GM18505 (cell line): ENCODE results near the gene BDH2.
A peak's percentile ranks its signal among the peaks of the same experiment; 100 is the strongest.

Experiments
- ATAC-seq: cut with Tn5 transposase; IDR thresholded peaks from one replicate; pipeline ENCODE4 v1.9.1; 2021; ENCODE audit not compliant: unreplicated experiment
- POLR2A ChIP-seq: IDR thresholded peaks from 4 replicates; pipeline ENCODE4 v1.6.1; 2011; ENCODE audit warnings: borderline replicate concordance; ENCODE audit not compliant: insufficient read depth, insufficient read length; ENCODE audit errors: extremely low read depth

BDH2 gene

GRCh38 chr4:103099691-103100392 is at the start of gene BDH2:
Gene BDH2, minus strand, starts transcription at chr4:103099834. Its CDS starts 3,580 bp downstream, at chr4:103096254.
- peak; percentile 94 for ATAC-seq
- TF ChIP-seq POLR2A, result no peak

DNA sequence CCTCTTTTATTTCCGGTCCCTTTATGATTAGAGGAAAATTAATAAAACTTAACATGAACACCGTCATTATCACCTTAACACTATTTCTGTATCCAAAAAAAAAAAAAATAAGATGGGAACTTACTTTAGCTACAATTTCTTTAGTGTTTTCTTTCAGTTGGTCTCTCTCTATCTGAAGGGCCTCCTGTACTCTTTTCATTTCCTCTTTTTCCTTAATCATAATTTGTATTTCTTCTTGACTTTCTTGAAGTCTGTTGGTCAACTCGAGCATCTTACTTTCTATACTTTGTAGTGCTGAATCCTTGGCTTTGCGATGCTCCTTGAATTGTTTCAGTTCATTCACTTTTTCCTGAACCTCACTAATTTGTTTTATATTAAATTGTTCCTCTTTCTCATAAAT is 45.3 kb upstream of the BDH2 start:
- TF ChIP-seq POLR2A, result no peak
- ATAC-seq, result no peak

DNA sequence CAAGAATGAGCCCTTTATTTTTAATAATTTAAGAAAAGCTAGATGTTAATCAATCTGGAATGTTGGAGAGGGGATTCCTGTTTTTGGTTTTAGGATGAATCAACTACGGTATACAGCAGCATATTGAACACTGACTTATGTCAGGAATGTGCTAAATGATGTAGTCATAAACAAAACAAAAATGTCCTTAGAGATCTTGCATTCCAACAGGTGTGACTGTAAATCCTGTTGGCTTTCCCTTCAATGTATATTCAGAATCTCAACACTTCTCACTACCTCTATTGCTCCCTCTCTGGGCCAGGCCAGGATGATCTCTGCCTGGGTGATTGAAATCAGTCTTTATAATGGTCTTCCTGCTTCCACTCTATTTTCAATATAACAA is 37.8 kb upstream of the BDH2 start:
- no peak for ATAC-seq

GRCh38 chr4:103136671-103137445 is 37.2 kb upstream of the BDH2 start:
- TF ChIP-seq POLR2A, result no peak
- no peak for ATAC-seq

More for the DNA sequence above, 37.8 kb upstream of the BDH2 start:
- TF ChIP-seq POLR2A, result no peak

- TF ChIP-seq POLR2A, result no peak
- ATAC-seq, result no peak
Measured at GRCh38 chr4:103129174-103129573, 29.5 kb upstream of the BDH2 start.

- ATAC-seq, result no peak
- no peak for TF ChIP-seq POLR2A
Measured at GRCh38 chr4:103126126-103126525, 26.5 kb upstream of the BDH2 start.

DNA sequence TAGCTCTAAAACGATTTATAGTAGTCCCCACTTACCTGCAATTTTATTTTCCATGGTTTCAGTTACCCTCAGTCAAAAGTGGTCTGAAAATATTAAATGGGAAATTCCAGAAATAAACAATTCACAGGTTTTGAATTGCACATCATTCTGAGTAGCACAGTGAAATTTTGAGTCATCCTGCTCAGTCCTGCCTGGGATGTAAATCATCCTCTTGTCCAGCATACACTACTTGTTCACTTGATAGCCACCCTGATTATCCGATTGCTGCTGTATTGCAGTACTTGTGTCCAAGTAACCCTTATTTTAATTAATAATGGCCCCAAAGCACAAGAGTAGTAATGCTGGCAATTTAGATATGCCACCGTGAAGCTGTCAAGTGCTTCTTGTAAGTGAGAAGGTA is 23.5 kb upstream of the BDH2 start:
- no peak for ATAC-seq

GRCh38 chr4:103118166-103118565 is 18.5 kb upstream of the BDH2 start:
- ATAC-seq, result no peak
- TF ChIP-seq POLR2A, result no peak

More for the DNA sequence above, 23.5 kb upstream of the BDH2 start:
- TF ChIP-seq POLR2A, result no peak

DNA sequence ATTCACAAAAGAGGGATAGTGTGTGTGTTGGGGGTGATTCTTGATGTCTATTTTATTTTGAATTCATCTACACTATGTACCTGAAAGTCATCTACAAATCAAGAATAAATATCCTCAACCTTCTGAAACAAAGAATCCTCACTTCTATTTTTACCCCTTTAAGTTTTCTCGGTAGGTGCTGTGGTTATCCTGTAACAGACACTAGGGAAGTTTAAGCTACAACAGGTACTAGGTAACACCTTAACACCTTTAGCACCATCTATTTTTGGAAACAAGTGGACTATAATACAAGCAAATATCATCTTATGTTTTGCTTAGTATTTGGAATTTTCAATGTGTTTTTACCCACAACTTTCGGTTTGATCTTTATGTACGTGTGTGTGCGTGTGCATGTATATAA is 12.0 kb upstream of the BDH2 start:
- no peak for ATAC-seq
- no peak for TF ChIP-seq POLR2A

DNA sequence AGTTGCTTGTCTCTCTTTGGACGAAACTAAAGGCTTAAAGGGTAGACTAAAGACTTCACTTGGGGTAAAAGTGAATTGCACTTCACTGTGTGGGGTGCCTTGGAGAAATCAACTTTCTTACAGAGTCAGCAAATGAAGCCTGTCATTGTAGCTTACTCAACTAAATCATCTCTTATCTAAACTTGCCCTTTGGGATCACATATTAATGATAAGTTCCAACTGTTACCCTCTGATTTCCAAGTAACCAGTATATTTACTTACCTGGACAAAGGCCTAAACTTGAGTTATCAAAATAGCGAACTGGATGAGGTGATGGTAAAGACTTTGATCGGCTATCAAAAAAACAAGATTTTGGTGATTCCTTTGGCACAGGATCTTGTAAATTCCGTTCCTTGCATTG is 8.9 kb upstream of the BDH2 start:
- TF ChIP-seq POLR2A, result no peak
- no peak for ATAC-seq

DNA sequence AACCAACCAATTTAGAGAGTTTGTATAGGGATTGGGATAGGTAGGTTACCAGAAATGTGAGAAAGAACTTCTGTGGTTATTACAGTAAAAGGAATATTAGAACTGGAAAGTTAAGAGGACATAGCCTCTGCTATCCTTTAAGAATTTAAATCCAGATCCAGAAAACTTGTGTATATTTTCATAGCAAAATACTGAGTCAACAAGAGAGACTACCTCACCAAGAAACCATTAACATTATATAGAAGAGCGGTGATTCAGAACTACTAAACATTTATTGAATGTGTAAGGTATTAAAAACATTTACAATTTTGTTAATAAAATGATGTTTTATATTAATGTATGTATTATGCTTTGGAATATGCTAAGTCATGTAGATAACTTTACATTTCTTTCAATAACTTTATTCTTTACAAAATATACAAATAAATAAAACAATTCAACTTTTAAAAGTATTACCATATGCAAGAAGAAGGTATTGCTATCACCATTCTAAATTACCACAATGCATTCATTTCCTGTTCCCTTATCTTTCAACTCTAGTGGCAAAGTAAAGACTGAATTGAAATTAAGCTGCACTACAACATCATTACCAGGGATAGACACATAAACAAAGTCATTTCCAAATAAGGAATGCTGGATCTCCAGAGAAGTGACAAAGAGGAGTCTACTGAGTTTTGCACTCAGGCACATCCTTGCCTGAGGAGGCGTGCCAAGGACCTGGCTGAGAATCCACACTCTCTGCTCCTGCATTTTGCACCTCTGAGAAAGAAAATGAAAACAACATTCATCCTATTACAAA is 6.1 kb upstream of the BDH2 start:
- no peak for ATAC-seq
- no peak for TF ChIP-seq POLR2A

DNA sequence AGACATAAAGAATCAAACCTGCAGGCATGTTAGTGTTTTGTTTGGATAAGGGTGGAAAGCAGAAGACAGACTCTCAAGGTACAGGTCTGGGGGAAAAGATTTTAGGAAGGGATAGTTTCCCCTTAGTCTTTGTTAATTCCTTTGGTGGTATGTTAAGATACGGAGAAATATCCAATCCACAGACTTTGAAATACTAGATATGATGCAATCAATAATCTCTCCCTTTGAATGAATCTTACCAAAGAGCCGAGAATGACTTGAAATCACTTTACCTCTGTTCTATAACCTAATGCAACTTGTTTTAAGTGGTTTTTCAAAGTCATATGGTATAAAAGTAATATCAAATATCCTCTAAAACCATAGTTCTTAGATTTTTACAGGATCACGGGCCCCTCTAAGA is 5.3 kb upstream of the BDH2 start:
- TF ChIP-seq POLR2A, result no peak
- no peak for ATAC-seq

GRCh38 chr4:103100691-103101090 is 1.1 kb upstream of the BDH2 start:
- no peak for ATAC-seq
- no peak for TF ChIP-seq POLR2A
